SK-N-MC (cell line): ENCODE measurements around the gene KMT2C.

ENCODE experiments used
- DNase-seq: peaks from one replicate; pipeline ENCODE4 v3.0.0-alpha.2; 2011; ENCODE audit warnings: low read depth, low spot score
- H3K27ac ChIP-seq: fragments of 200-600 bp; sonication (generic); 2 replicates; pipeline ENCODE4 v1.5.1; 2016; ENCODE audit warnings: mixed run types
- H3K36me3 ChIP-seq: fragments of 200-600 bp; sonication (generic); 2 replicates; pipeline ENCODE4 v1.6.1; 2017; ENCODE audit warnings: antibody characterized with exemption, low read length, mixed read lengths; ENCODE audit not compliant: insufficient read depth
- H3K4me3 ChIP-seq: fragments of 200-600 bp; sonication (generic); 2 replicates; pipeline ENCODE4 v1.5.1; 2016
- H3K9ac ChIP-seq: fragments of 200-600 bp; sonication (generic); 2 replicates; pipeline ENCODE4 v1.8.0; 2017; ENCODE audit warnings: mixed run types, mixed read lengths; ENCODE audit not compliant: insufficient read length
- H3K9me3 ChIP-seq: fragments of 200-600 bp; sonication (generic); 2 replicates; pipeline ENCODE4 v1.6.1; 2017; ENCODE audit warnings: low read depth, mild to moderate bottlenecking, antibody characterized with exemption, low read length, moderate library complexity, mixed read lengths
- EZH2 ChIP-seq: fragments of 200-600 bp; sonication (generic); IDR thresholded peaks from one replicate; pipeline ENCODE4 v1.6.1; 2017; ENCODE audit warnings: antibody characterized with exemption
- FOXP2 ChIP-seq: optimal IDR thresholded peaks from 2 replicates; pipeline ENCODE3; 2011; ENCODE audit warnings: mild to moderate bottlenecking, moderate library complexity; ENCODE audit not compliant: insufficient read depth; ENCODE audit errors: extremely low read length, control extremely low read depth
- POLR2AphosphoS5 ChIP-seq: IDR thresholded peaks from 2 replicates; pipeline ENCODE4 v1.6.1; 2012; ENCODE audit warnings: mild to moderate bottlenecking, low read depth, low read length, borderline replicate concordance

Gene KMT2C

DNA sequence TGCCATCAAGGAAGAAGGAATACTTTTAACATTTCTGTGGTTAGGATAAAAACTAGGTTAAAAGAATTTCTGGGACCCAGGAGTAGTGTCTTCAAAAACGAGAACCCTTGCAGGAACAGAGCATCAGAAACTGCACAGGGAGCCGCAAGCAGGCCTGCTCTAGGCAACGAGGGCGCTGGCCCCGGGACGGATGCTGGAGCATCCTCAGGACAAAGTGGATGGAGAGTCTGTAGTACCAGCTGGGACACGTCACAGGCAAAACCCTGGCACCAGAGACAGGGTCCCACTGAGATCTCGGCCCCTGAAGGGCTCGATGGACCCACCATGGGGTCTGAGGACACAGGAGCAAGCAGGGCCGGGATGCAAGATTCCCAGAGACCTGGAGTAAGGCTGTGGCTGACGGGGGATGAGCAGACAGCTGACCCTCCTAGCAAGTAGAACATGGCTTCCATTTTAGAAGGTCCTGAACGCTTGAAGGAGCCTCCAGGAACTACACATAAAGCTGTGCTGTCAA is 303.8 kb downstream of the KMT2C start:
- Histone ChIP-seq H3K27ac (no peak overlapping the region), H3K9me3 (no peaks in the 10 kb centered on the region), H3K9ac (no peak overlapping the region), H3K4me3 (no peak overlapping the region), H3K36me3 (peaks cover 47% of the 10 kb centered on the region)
- TF ChIP-seq EZH2 (no peak), FOXP2 (no peak), POLR2AphosphoS5 (no peak; the same call in 1 of the 2 replicates)
- DNase-seq, result no peak

- Histone ChIP-seq H3K9ac (no peak overlapping the region), H3K36me3 (peaks cover 45% of the 10 kb centered on the region), H3K27ac (no peak overlapping the region), H3K4me3 (no peak overlapping the region), H3K9me3 (no peaks in the 10 kb centered on the region)
- no peak for DNase-seq
- TF ChIP-seq EZH2, result no peak
- TF ChIP-seq FOXP2, result no peak
- TF ChIP-seq POLR2AphosphoS5, result no peak
Measured at GRCh38 chr7:152130658-152131590, 304.9 kb downstream of the KMT2C start.

GRCh38 chr7:152129682-152130081 is 306.1 kb downstream of the KMT2C start:
- TF ChIP-seq EZH2, result no peak
- TF ChIP-seq FOXP2, result no peak
- TF ChIP-seq POLR2AphosphoS5, result no peak
- peaks cover 56% of the 10 kb centered on the region for H3K36me3 ChIP-seq

DNA sequence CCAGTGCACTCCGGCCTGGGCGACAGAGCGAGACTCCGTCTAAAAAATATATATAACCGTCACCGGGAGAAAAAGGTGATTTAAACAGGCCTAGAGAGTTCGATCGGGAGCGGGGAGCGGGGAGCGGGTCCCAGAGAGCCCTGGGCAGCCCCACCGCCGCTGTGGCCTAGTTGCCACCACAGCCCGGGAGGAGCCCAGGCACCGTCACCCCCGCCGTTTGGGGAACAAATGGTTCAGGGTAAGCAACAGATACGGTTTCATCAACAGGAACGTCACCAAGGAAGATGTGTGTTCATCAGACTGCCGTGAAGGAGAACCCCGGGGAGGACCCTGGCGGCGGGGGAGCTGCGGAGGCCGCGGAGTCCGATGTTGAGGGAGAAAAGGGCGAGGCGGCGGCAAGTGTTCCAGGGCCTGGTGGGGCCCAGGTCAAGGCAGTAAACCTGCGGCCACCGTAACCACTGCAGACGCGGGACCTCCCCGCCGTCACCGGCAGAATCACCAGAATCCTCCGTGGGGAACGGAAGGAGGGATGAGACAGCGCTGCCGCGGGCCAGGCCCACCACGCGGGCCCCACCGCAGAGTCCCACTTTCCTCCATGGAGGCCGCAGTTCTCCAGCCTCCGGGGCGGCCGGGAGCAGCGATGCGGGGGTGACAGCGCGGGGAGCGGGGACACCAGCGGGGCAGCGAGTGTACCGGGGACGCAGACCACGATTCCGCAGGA is 306.9 kb downstream of the KMT2C start:
- H3K9ac ChIP-seq, result no peak overlapping the region
- TF ChIP-seq FOXP2, result no peak
- no peak for TF ChIP-seq EZH2
- TF ChIP-seq POLR2AphosphoS5, result no peak
- DNase-seq, result no peak
- H3K9me3 ChIP-seq, result 0 out of 2 replicates have a peak, but pooled peaks cover 6% of the 10 kb centered on the region
- peaks cover 64% of the 10 kb centered on the region for H3K36me3 ChIP-seq
- H3K27ac ChIP-seq, result no peak overlapping the region
- no peak overlapping the region for H3K4me3 ChIP-seq

More at GRCh38 chr7:152129682-152130081, 306.1 kb downstream of the KMT2C start:
- no peak overlapping the region for H3K4me3 ChIP-seq
- 0 out of 2 replicates have a peak, but pooled peaks cover 6% of the 10 kb centered on the region for H3K9me3 ChIP-seq
- no peak overlapping the region for H3K9ac ChIP-seq
- no peak for DNase-seq
- no peak overlapping the region for H3K27ac ChIP-seq

GRCh38 chr7:152128252-152128651 is 307.6 kb downstream of the KMT2C start:
- Histone ChIP-seq H3K4me3 (no peak overlapping the region), H3K27ac (no peak overlapping the region), H3K36me3 (peaks cover 68% of the 10 kb centered on the region), H3K9me3 (0 out of 2 replicates have a peak, but pooled peaks cover 6% of the 10 kb centered on the region), H3K9ac (no peak overlapping the region)
- DNase-seq, result no peak
- TF ChIP-seq POLR2AphosphoS5 (no peak), FOXP2 (no peak), EZH2 (no peak)

DNA sequence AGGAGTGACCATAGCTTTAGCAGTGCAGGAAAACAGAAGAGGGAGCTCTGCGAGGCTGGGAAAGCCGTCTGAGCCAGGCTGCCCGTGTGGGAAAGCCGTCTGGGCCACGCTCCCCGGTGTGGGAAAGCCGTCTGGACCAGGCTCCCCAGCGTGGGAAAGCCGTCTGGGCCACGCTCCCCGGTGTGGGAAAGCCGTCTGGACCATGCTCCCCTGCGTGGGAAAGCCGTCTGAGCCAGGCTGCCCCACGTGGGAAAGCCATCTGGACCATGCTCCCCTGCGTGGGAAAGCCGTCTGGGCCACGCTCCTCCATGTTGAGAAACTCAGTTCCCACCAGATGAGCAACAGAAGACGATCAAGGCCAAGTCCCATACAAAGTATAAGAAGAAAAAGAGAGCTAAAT is 308.6 kb downstream of the KMT2C start:
- H3K27ac ChIP-seq, result no peak overlapping the region
- no peak overlapping the region for H3K9ac ChIP-seq
- H3K36me3 ChIP-seq, result peaks cover 68% of the 10 kb centered on the region
- TF ChIP-seq FOXP2 (no peak), POLR2AphosphoS5 (no peak), EZH2 (no peak)
- no peak for DNase-seq
- no peak overlapping the region for H3K4me3 ChIP-seq
- H3K9me3 ChIP-seq, result 0 out of 2 replicates have a peak, but pooled peaks cover 6% of the 10 kb centered on the region

DNA sequence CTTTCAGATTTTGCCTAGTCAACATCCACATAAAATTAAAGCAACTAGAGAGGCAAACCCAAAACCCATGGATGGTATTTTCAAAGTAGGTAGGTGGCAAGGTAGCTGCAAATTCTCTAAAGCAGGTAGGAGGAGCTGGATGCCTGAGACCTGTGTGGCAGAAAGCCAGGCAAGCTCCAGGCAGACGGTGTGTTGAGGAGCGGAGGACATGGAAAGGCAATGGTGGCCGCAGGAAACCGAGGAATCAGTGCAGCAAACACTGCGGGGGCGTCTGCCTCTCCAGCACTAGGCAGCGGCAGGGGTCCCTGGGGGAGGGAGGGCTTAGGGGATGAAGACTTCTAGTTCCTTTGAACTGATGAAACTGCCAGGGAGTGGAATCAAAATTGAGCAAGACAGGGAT is 309.1 kb downstream of the KMT2C start:
- no peak overlapping the region for H3K9ac ChIP-seq
- no peak overlapping the region for H3K4me3 ChIP-seq
- no peak for DNase-seq
- peaks cover 67% of the 10 kb centered on the region for H3K36me3 ChIP-seq
- 0 out of 2 replicates have a peak, but pooled peaks cover 6% of the 10 kb centered on the region for H3K9me3 ChIP-seq
- H3K27ac ChIP-seq, result no peak overlapping the region
- no peak for TF ChIP-seq POLR2AphosphoS5
- no peak for TF ChIP-seq FOXP2
- no peak for TF ChIP-seq EZH2

GRCh38 chr7:152122540-152122939 is 313.3 kb downstream of the KMT2C start:
- H3K36me3 ChIP-seq, result peaks cover 85% of the 10 kb centered on the region

More at GRCh38 chr7:152122540-152122939, 313.3 kb downstream of the KMT2C start:
- DNase-seq, result no peak
- Histone ChIP-seq H3K4me3 (no peak overlapping the region), H3K9ac (no peak overlapping the region), H3K27ac (no peak overlapping the region), H3K9me3 (0 out of 2 replicates have a peak, but pooled peaks cover 6% of the 10 kb centered on the region)
- TF ChIP-seq POLR2AphosphoS5, result no peak
- TF ChIP-seq EZH2, result no peak
- TF ChIP-seq FOXP2, result no peak
